CD14-positive monocyte (primary cell): ENCODE results near the gene ST7. TPM values are rescaled to one million over a fixed set of nuclear protein-coding genes. Genes with fewer than 3 reads are reported as not detected.
A peak's percentile ranks its signal among the peaks of the same experiment; 100 is the strongest.

Source experiments
- DNase-seq, 3 donors: peaks; one replicate each; pipeline ENCODE4 v3.0.0-alpha.2; 2011 to 2022
- H2AFZ ChIP-seq: 2 replicates; pipeline ENCODE4 v1.6.0; 2012; ENCODE audit warnings: mild to moderate bottlenecking, low read depth, low read length, inconsistent platforms; ENCODE audit not compliant: insufficient read depth, poor library complexity, severe bottlenecking
- H3K27ac ChIP-seq, 2 donors: 1 replicate in 1 of 2; 2 replicates in 1 of 2; pipeline ENCODE4 v1.5.1; 2012 to 2013; ENCODE audit warnings: low read length in 2 of 2, control low read depth in 1 of 2, inconsistent platforms in 1 of 2, low read depth in 1 of 2, mild to moderate bottlenecking in 1 of 2
- H3K27me3 ChIP-seq, 2 donors: one replicate each; pipeline versions ENCODE4 v1.6.0 to v1.6.1; 2011 to 2013; ENCODE audit warnings: low read length in 2 of 2; ENCODE audit not compliant: control insufficient read depth in 2 of 2, insufficient read depth in 2 of 2
- H3K36me3 ChIP-seq, 2 donors: replicated peaks in 1 of 2; 1 replicate in 1 of 2; 2 replicates in 1 of 2; pipeline versions ENCODE4 v1.5.1 to v1.6.1; 2012 to 2013; ENCODE audit warnings: low read length in 2 of 2, control low read depth in 1 of 2, inconsistent platforms in 1 of 2, mild to moderate bottlenecking in 1 of 2; ENCODE audit not compliant: insufficient read depth in 2 of 2, control insufficient read depth in 1 of 2
- H3K4me1 ChIP-seq, 2 donors: 1 replicate in 1 of 2; 2 replicates in 1 of 2; pipeline versions ENCODE4 v1.5.1 to v1.6.1; 2012 to 2013; ENCODE audit warnings: low read length in 2 of 2, control low read depth in 1 of 2, inconsistent platforms in 1 of 2, mild to moderate bottlenecking in 1 of 2, moderate library complexity in 1 of 2; ENCODE audit not compliant: insufficient read depth in 2 of 2, control insufficient read depth in 1 of 2
- H3K4me2 ChIP-seq: replicated peaks from 2 replicates; pipeline ENCODE3; 2012; ENCODE audit warnings: low read length, moderate library complexity, mild to moderate bottlenecking; ENCODE audit not compliant: poor library complexity, severe bottlenecking; ENCODE audit errors: extremely low read depth
- H3K4me3 ChIP-seq, 3 experiments: fragments of 200-600 bp in 1 of 3; sonication (generic) in 1 of 3; replicated peaks in 1 of 3; 1 replicate in 2 of 3; 2 replicates in 1 of 3; pipeline ENCODE4 v1.5.1; 2011 to 2013; ENCODE audit warnings: low read length in 3 of 3, mild to moderate bottlenecking in 3 of 3, control low read depth in 2 of 3, low read depth in 2 of 3, inconsistent platforms in 1 of 3, moderate library complexity in 1 of 3
- H3K79me2 ChIP-seq: 2 replicates; pipeline ENCODE4 v1.6.0; 2012; ENCODE audit warnings: mild to moderate bottlenecking, control low read depth, inconsistent platforms, low read length, moderate library complexity; ENCODE audit not compliant: insufficient read depth
- H3K9ac ChIP-seq: 2 replicates; pipeline ENCODE4 v1.6.0; 2017; ENCODE audit warnings: low read length, mild to moderate bottlenecking; ENCODE audit not compliant: insufficient read depth, poor library complexity, severe bottlenecking
- H3K9me3 ChIP-seq, 2 donors: replicated peaks in 1 of 2; 1 replicate in 1 of 2; 2 replicates in 1 of 2; pipeline versions ENCODE4 v1.5.1 to v1.6.1; 2012 to 2013; ENCODE audit warnings: low read length in 2 of 2, control low read depth in 1 of 2; ENCODE audit not compliant: control insufficient read depth in 1 of 2, insufficient read depth in 1 of 2
- H4K20me1 ChIP-seq: 2 replicates; pipeline ENCODE4 v1.6.0; 2012; ENCODE audit warnings: mild to moderate bottlenecking, low read length, control low read depth, moderate library complexity; ENCODE audit not compliant: insufficient read depth
- H3K27ac Mint-ChIP-seq, 7 donors: one replicate each; pipeline ENCODE4 v1.8.0; 2020; ENCODE audit warnings: mild to moderate bottlenecking in 7 of 7, mixed read lengths in 7 of 7, moderate library complexity in 6 of 7, inconsistent platforms in 2 of 7
- H3K27me3 Mint-ChIP-seq, 3 donors: one replicate each; pipeline ENCODE4 v1.8.0; 2021 to 2022; ENCODE audit warnings: low read depth in 3 of 3, mild to moderate bottlenecking in 3 of 3, mixed read lengths in 3 of 3, moderate library complexity in 3 of 3, inconsistent platforms in 1 of 3
- H3K36me3 Mint-ChIP-seq, 2 donors: one replicate each; pipeline ENCODE4 v1.8.0; 2020; ENCODE audit warnings: mixed read lengths in 2 of 2, inconsistent platforms in 1 of 2, mild to moderate bottlenecking in 1 of 2
- H3K4me1 Mint-ChIP-seq: one replicate; pipeline ENCODE4 v1.8.0; 2020; ENCODE audit warnings: mild to moderate bottlenecking, mixed read lengths
- H3K4me3 Mint-ChIP-seq, 2 donors: one replicate each; pipeline ENCODE4 v1.8.0; 2020; ENCODE audit warnings: mild to moderate bottlenecking in 2 of 2, mixed read lengths in 2 of 2, moderate library complexity in 1 of 2
- H3K9me3 Mint-ChIP-seq, 7 donors: one replicate each; pipeline ENCODE4 v1.8.0; 2020 to 2022; ENCODE audit warnings: mixed read lengths in 7 of 7, mild to moderate bottlenecking in 6 of 7, moderate library complexity in 6 of 7, inconsistent platforms in 2 of 7
- WGBS: methylation state at CpG from one replicate; pipeline ENCODE4 v1.1.5; 2013; ENCODE audit warnings: missing lambda C conversion rate; ENCODE audit not compliant: insufficient coverage; 5-methylcytosine and 5-hydroxymethylcytosine counted together
- intact Hi-C, 2 donors: fragments of 100-400 bp; cut with micrococcal nuclease; formaldehyde crosslinking; loops; one replicate each; pipeline versions ENCODE4 v1.15.0 to v1.15.1; 2023
- polyA plus RNA-seq, 3 donors: library from polyadenylated mRNA; depleted of rRNA in 1 of 3; unstranded in 2 of 3; stranded (reverse) in 1 of 3; fragments of 300-500 nt in 2 of 3; fragments of >200 nt in 1 of 3; fragmentation: Illumina TruSeq in 2 of 3; gene quantifications; 1 replicate in 2 of 3; 2 replicates in 1 of 3; pipeline ENCODE4 v1.2.3, GENCODE V29; 2012 to 2021
- TF ChIP-seq, protein P1 (sequence below): fragments of 200-600 bp; IDR thresholded peaks from one replicate; pipeline ENCODE4 v1.8.0; 2022; ENCODE audit warnings: antibody characterized with exemption, mild to moderate bottlenecking

The ST7 gene
- polyA plus RNA-seq, 3 donors = 3.6 to 5.5 (median 4.1) TPM

DNA sequence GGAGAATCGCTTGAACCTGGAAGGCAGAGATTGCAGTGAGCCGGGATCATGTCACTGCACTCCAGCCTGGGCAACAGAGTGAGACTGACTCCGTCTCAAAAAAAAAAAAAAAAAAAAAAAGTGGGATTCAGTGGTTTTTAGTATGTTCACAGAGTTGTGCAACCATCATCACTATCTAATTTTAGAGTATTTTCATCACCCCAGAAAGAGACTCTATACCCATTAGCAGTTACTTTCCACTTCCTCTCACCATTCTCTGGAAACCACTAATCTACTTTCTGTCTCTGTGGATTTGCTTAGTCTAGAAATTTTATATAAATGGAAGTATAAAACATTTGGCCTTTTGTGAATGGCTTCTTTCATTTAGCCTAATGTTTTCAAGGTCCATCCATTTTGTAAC, 113.4 kb downstream of the ST7 start:
- WGBS = no CpG with 5 or more reads among the region's 3 CpGs
- H2AFZ ChIP-seq = no peak overlapping the region
- DNase-seq = peak; percentile 5 to 21 (median 7)
- TF ChIP-seq, protein P1, sequence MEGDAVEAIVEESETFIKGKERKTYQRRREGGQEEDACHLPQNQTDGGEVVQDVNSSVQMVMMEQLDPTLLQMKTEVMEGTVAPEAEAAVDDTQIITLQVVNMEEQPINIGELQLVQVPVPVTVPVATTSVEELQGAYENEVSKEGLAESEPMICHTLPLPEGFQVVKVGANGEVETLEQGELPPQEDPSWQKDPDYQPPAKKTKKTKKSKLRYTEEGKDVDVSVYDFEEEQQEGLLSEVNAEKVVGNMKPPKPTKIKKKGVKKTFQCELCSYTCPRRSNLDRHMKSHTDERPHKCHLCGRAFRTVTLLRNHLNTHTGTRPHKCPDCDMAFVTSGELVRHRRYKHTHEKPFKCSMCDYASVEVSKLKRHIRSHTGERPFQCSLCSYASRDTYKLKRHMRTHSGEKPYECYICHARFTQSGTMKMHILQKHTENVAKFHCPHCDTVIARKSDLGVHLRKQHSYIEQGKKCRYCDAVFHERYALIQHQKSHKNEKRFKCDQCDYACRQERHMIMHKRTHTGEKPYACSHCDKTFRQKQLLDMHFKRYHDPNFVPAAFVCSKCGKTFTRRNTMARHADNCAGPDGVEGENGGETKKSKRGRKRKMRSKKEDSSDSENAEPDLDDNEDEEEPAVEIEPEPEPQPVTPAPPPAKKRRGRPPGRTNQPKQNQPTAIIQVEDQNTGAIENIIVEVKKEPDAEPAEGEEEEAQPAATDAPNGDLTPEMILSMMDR = no peak
- H3K79me2 ChIP-seq = peaks cover 6% of the 10 kb centered on the region
- no peaks in the 10 kb centered on the region for H3K9me3 ChIP-seq
- H3K27ac Mint-ChIP-seq = peak overlapping the region in 1 of 7 donors; percentile 25
- no peaks in the 10 kb centered on the region for H3K36me3 Mint-ChIP-seq
- peak overlapping the region; percentile 37 for H3K4me2 ChIP-seq
- H3K36me3 ChIP-seq = no peaks in the 10 kb centered on the region
- H3K9ac ChIP-seq = no peak overlapping the region
- no peaks in the 10 kb centered on the region for H4K20me1 ChIP-seq
- intact Hi-C loops = no loop called here
- H3K4me1 ChIP-seq = peaks cover 20 to 27% of the 10 kb centered on the region in 2 donors
- H3K4me3 Mint-ChIP-seq = no peak overlapping the region
- H3K4me1 Mint-ChIP-seq = peaks cover 37% of the 10 kb centered on the region
- peaks cover 0 to 2% (median 2%) of the 10 kb centered on the region in 3 donors for H3K27me3 Mint-ChIP-seq
- peak overlapping the region in 1 of 3 experiments; percentile 4 for H3K4me3 ChIP-seq
- no peak overlapping the region for H3K27ac ChIP-seq
- no peaks in the 10 kb centered on the region for H3K27me3 ChIP-seq
- H3K9me3 Mint-ChIP-seq = peaks cover 0 to 3% (median 0%) of the 10 kb centered on the region in 7 donors

DNA sequence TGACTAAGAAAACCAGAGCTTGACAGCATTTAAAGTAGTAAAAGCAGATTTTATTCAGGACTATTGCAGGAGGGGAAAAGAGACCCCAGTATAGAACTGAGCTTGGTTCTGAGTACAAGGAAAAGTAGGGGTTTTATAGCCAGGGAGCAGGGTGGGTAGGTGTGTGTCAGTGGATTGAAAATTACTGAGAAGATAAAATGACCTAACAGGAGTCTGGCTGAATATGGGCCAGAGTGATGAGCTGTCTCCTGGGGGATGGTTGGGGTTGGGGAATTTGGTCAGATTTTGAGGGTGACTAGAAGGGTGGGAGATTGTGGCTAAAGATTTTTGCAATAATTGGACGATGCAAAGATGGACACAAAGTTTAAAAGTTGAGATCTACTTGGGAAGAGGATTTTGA, 114.0 kb downstream of the ST7 start:
- TF ChIP-seq, protein P1 = no peak
- H3K36me3 ChIP-seq = no peaks in the 10 kb centered on the region
- H3K4me1 ChIP-seq = peaks cover 20 to 27% of the 10 kb centered on the region in 2 donors
- H3K27me3 ChIP-seq = no peaks in the 10 kb centered on the region
- H4K20me1 ChIP-seq = no peaks in the 10 kb centered on the region
- no peak for DNase-seq
- Mint-ChIP-seq H3K27ac (peak overlapping the region in 4 of 7 donors; percentile 26 to 73 (median 53)), H3K4me1 (peaks cover 41% of the 10 kb centered on the region), H3K36me3 (no peaks in the 10 kb centered on the region), H3K27me3 (peaks cover 0 to 2% (median 0%) of the 10 kb centered on the region in 3 donors), H3K4me3 (no peak overlapping the region), H3K9me3 (peaks cover 0 to 3% (median 0%) of the 10 kb centered on the region in 7 donors)
- no peak overlapping the region for H3K4me3 ChIP-seq
- peak overlapping the region; percentile 37 for H3K4me2 ChIP-seq
- no peak overlapping the region for H3K9ac ChIP-seq
- no peak overlapping the region for H3K27ac ChIP-seq
- peaks cover 6% of the 10 kb centered on the region for H3K79me2 ChIP-seq
- H2AFZ ChIP-seq = no peak overlapping the region
- 60% methylated on average over 1 of the region's 1 CpG for WGBS
- intact Hi-C loops = no loop called here
- H3K9me3 ChIP-seq = no peaks in the 10 kb centered on the region
